HG03571 (cell line): ENCODE measurements around the gene AHRR.
A peak's percentile ranks its signal among the peaks of the same experiment; 100 is the strongest.
"Not testable (repeated sequence)": the region's sequence is repeated elsewhere in the genome, so short reads cannot be mapped to it uniquely, and the experiment has no call there.

ENCODE experiments used
- ATAC-seq: cut with Tn5 transposase; IDR thresholded peaks from one replicate; pipeline ENCODE4 v1.9.1; 2021; ENCODE audit not compliant: unreplicated experiment

Gene AHRR

GRCh38 chr5:362978-363765, 41.7 kb downstream of the AHRR start:
- no peak for ATAC-seq

- no peak for ATAC-seq
Observed at GRCh38 chr5:364497-364896, 43.0 kb downstream of the AHRR start.

- no peak for ATAC-seq
Observed at GRCh38 chr5:366541-367357, 45.2 kb downstream of the AHRR start.

GRCh38 chr5:367358-368130, 46.0 kb downstream of the AHRR start:
- no peak for ATAC-seq

- ATAC-seq = peak; percentile 37
Observed at GRCh38 chr5:368183-369084, 46.9 kb downstream of the AHRR start.

GRCh38 chr5:369151-369868, 47.8 kb downstream of the AHRR start:
- ATAC-seq = peak; percentile 16

- not testable (repeated sequence) for ATAC-seq
Observed at GRCh38 chr5:369869-370236, 48.3 kb downstream of the AHRR start.

GRCh38 chr5:370311-370958, 48.9 kb downstream of the AHRR start:
- no peak for ATAC-seq

- no peak for ATAC-seq
Observed at GRCh38 chr5:370959-371810, 49.7 kb downstream of the AHRR start.

GRCh38 chr5:371811-372555, 50.5 kb downstream of the AHRR start:
- ATAC-seq = no peak

- ATAC-seq = no peak
Observed at GRCh38 chr5:372556-372995, 51.1 kb downstream of the AHRR start.

GRCh38 chr5:372996-373709, 51.6 kb downstream of the AHRR start:
- ATAC-seq = no peak

GRCh38 chr5:373710-374602, 52.4 kb downstream of the AHRR start:
- ATAC-seq = no peak

- no peak for ATAC-seq
Observed at GRCh38 chr5:374631-375335, 53.3 kb downstream of the AHRR start.

- ATAC-seq = no peak
Observed at GRCh38 chr5:375336-375920, 53.9 kb downstream of the AHRR start.
